ENCODE results near the gene TPK1.
"Not testable (repeated sequence)": the region's sequence is repeated elsewhere in the genome, so short reads cannot be mapped to it uniquely, and the experiment has no call there.

The TPK1 gene

DNA sequence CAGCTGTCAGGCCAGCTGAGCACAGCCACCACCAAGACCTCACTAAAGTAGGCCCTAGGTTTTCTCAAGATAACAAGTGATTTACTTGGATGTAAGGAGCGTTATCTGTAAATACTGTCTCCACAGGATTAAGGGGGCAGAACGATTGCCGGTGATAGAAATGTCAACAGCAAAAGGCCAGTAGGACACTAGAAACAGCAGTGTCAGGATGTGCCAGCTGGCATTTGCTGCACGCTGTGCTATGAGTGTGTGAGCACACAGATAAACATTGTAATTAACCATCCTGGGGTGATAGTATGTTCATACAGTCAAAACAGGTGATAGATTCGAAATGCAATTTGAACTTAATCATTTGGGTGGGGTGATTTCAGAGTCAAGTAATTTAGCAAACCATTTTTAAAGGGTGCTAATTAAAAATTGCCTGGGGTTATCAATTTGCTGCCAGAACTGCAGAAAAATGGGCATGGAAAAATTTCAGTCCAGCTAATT is 396.1 kb downstream of the TPK1 start:
- H3K4me3 ChIP-seq (replicated peaks; ENCODE audit: low read depth, low read length): no peak overlapping the region
- TF ChIP-seq CTCF (IDR thresholded peaks at IDR 0.05; ENCODE audit: low read depth, low read length, missing control alignments): no peak
- DNase-seq (ENCODE audit: extremely low read depth, low read depth): no peak

DNA sequence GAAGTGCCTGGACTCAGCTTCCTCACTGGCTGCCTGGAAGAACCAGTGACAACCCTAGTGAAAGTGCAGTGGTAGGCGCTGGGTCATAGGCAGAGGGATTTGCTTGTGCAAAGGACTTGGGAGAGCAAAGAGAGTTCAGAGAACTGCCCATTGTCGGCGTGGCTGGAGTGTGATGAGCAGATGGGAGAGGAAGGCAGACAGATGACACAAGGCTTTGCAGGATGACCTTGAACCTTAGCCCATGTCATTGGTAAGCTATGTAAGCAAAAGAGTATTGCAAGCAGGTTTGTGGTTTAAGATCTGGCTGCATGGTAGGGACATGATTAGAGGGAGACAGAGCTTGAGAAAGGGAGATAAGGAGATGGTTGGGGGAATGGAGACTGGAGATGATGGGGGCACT is 397.1 kb downstream of the TPK1 start:
- H3K4me3 ChIP-seq (replicated peaks; ENCODE audit: low read depth, low read length): no peak overlapping the region
- no peak for TF ChIP-seq CTCF (IDR thresholded peaks at IDR 0.05; ENCODE audit: low read depth, low read length, missing control alignments)
- DNase-seq (ENCODE audit: extremely low read depth, low read depth): no peak

- peak; percentile 39 for DNase-seq (ENCODE audit: extremely low read depth, low read depth)
- H3K4me3 ChIP-seq (replicated peaks; ENCODE audit: low read depth, low read length): no peak overlapping the region
- TF ChIP-seq CTCF (IDR thresholded peaks at IDR 0.05; ENCODE audit: low read depth, low read length, missing control alignments): peak; percentile 42
These were observed 398.3 kb downstream of the TPK1 start for GRCh38 chr7:144437370-144438191.

- DNase-seq (ENCODE audit: extremely low read depth, low read depth): no peak
- no peak overlapping the region for H3K4me3 ChIP-seq (replicated peaks; ENCODE audit: low read depth, low read length)
- no peak for TF ChIP-seq CTCF (IDR thresholded peaks at IDR 0.05; ENCODE audit: low read depth, low read length, missing control alignments)
These were observed 399.4 kb downstream of the TPK1 start for GRCh38 chr7:144436500-144436899.

DNA sequence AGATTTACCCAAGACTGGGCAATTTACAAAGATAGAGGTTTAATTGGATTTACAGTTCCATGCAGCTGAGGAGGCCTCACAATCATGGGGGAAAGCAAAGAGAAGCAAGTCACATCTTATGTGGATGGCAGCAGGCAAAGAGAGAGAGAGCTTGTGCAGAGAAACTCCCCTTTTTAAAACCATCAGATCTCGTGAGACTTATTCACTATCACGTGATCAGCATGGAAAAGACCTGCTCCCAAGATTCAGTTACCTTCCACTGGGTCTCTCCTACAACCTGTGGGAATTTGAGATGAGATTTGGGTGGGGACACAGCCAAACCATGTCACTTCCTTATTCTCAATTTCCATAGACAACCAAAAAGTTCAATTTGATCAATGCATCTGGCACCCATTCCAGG is 407.4 kb downstream of the TPK1 start:
- no peak overlapping the region for H3K4me3 ChIP-seq (replicated peaks; ENCODE audit: low read depth, low read length)
- TF ChIP-seq CTCF (IDR thresholded peaks at IDR 0.05; ENCODE audit: low read depth, low read length, missing control alignments): no peak
- no peak for DNase-seq (ENCODE audit: extremely low read depth, low read depth)

GRCh38 chr7:144427539-144427938 is 408.3 kb downstream of the TPK1 start:
- DNase-seq (ENCODE audit: extremely low read depth, low read depth); H3K4me3 ChIP-seq (replicated peaks; ENCODE audit: low read depth, low read length): not testable (repeated sequence)

GRCh38 chr7:144418931-144419330 is 416.9 kb downstream of the TPK1 start:
- DNase-seq (ENCODE audit: extremely low read depth, low read depth); H3K4me3 ChIP-seq (replicated peaks; ENCODE audit: low read depth, low read length): not testable (repeated sequence)

DNA sequence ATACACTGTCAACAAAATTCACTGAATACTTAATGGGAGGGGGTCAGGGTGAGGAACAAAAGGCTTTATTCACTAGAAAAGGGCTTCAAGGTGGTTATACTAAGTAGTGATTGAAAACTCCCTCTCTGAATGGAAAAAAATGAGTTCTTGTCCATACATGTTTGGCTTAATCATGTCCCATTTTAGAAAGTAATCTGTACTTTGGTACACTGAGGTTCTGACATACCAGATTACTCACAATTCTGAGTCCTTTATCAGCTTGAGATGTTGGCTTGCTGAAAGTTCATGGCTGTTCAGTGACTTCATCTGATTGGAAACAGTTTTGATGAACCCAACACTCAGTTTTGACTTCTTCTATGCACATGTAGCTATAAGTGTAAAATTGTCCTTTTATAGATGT is 419.5 kb downstream of the TPK1 start:
- TF ChIP-seq CTCF (IDR thresholded peaks at IDR 0.05; ENCODE audit: low read depth, low read length, missing control alignments): no peak
- no peak for DNase-seq (ENCODE audit: extremely low read depth, low read depth)
- no peak overlapping the region for H3K4me3 ChIP-seq (replicated peaks; ENCODE audit: low read depth, low read length)

All from HFF-Myc (cell line).